Nephron (organoid): ENCODE measurements around the gene PSEN1.

Experiments
- H3K27ac Mint-ChIP-seq, 3 experiments: 2 replicates each; pipeline ENCODE4 v1.8.0; 2020; ENCODE audit warnings: mixed read lengths in 3 of 3, mild to moderate bottlenecking in 2 of 3, moderate library complexity in 1 of 3
- H3K27me3 Mint-ChIP-seq: 2 replicates; pipeline ENCODE4 v1.8.0; 2021; ENCODE audit warnings: low read depth, mild to moderate bottlenecking, moderate library complexity, mixed read lengths
- H3K36me3 Mint-ChIP-seq: 2 replicates; pipeline ENCODE4 v1.8.0; 2020; ENCODE audit warnings: low read depth, mixed read lengths
- H3K4me1 Mint-ChIP-seq: 2 replicates; pipeline ENCODE4 v1.8.0; 2020; ENCODE audit warnings: mixed read lengths
- H3K4me3 Mint-ChIP-seq, 3 experiments: 2 replicates each; pipeline ENCODE4 v1.8.0; 2020; ENCODE audit warnings: mild to moderate bottlenecking in 3 of 3, mixed read lengths in 3 of 3, moderate library complexity in 2 of 3
- H3K9me3 Mint-ChIP-seq: 2 replicates; pipeline ENCODE4 v1.8.0; 2020; ENCODE audit warnings: mixed read lengths
- TF ChIP-seq, protein P1 (sequence below), 3 experiments: fragments of 200-600 bp; sonication (generic); IDR thresholded peaks; one replicate each; pipeline ENCODE4 v1.5.0; 2021; ENCODE audit warnings: antibody characterized with exemption in 3 of 3; ENCODE audit not compliant: unreplicated experiment in 3 of 3

Gene PSEN1

DNA sequence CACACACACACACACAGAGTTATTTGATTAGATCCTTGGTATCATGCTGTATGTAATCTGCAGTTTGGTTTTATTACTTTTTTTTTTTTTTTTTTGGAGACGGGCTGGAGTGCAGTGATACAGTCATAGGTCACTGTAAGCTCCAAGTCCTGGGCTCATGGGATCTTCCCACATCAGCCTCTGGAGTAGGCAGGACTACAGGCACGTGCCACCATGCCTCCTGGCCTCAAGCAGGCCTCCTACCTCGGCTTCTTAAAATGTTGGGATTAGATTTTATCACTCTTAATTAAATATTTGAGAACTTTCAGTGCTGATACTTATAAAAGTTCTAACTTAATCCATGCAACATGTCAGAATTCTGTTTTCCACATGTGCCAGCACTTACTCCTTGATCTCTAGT lies 31.3 kb upstream of the PSEN1 start:
- Mint-ChIP-seq H3K27ac (no peak overlapping the region), H3K27me3 (no peaks in the 10 kb centered on the region), H3K4me1 (no peaks in the 10 kb centered on the region), H3K36me3 (peaks cover 81% of the 10 kb centered on the region), H3K9me3 (no peaks in the 10 kb centered on the region), H3K4me3 (no peak overlapping the region)
- TF ChIP-seq, protein P1, sequence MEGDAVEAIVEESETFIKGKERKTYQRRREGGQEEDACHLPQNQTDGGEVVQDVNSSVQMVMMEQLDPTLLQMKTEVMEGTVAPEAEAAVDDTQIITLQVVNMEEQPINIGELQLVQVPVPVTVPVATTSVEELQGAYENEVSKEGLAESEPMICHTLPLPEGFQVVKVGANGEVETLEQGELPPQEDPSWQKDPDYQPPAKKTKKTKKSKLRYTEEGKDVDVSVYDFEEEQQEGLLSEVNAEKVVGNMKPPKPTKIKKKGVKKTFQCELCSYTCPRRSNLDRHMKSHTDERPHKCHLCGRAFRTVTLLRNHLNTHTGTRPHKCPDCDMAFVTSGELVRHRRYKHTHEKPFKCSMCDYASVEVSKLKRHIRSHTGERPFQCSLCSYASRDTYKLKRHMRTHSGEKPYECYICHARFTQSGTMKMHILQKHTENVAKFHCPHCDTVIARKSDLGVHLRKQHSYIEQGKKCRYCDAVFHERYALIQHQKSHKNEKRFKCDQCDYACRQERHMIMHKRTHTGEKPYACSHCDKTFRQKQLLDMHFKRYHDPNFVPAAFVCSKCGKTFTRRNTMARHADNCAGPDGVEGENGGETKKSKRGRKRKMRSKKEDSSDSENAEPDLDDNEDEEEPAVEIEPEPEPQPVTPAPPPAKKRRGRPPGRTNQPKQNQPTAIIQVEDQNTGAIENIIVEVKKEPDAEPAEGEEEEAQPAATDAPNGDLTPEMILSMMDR (IDR thresholded peaks at IDR 0.05; ENCODE audit: unreplicated experiment in 3 of 3): no peak

DNA sequence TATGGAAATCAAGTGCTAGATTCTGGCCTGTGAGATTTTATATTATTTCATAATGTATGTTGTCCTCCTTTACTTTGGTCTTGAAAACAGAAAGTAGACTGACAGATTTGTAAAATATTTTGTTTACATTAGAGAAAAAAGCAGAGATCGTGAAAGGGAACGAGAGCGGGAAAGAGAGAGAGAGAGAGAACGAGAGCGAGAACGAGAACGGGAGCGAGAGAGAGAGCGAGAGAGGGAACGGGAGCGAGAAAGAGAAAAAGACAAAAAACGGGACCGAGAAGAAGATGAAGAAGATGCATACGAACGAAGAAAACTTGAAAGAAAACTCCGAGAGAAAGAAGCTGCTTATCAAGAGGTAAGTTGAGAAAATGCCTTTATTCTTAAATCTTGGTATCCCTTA lies 30.6 kb upstream of the PSEN1 start:
- TF ChIP-seq, protein P1 (IDR thresholded peaks at IDR 0.05; ENCODE audit: unreplicated experiment in 3 of 3): no peak
- Mint-ChIP-seq H3K9me3 (no peaks in the 10 kb centered on the region), H3K27ac (no peak overlapping the region), H3K27me3 (no peaks in the 10 kb centered on the region), H3K4me1 (no peaks in the 10 kb centered on the region), H3K36me3 (peaks cover 77% of the 10 kb centered on the region), H3K4me3 (no peak overlapping the region)

DNA sequence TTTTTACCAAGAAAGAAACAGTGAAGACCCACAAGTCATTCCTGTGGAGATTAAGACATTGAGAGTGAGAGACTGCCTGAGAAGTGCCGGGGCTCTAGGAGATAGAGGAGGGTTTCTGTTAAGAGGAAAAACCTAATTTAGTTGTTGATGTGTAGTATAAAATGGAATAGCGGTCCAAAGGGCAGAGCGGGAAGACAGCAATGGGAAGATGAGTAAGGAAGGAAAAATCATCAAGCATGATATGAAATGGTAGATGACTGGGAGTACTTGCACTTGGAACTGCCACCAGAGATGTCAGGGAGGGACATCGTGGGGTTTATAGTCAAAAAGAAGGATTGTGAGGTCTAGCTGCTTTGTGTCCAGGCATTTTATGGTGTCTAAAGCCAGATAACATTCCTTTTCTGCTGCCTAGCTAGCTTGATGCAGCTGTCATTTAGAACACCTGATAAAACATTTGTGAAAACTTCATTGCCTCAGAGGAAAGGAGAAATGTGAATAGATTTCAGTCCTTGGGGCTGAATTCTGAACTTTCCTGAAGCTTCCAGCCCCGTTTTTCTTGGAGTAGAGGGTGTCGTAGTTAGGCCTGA lies 20.1 kb upstream of the PSEN1 start:
- Mint-ChIP-seq H3K27ac (peak overlapping the region in 2 of 3 experiments; percentile 0 to 1), H3K4me3 (no peak overlapping the region), H3K4me1 (no peaks in the 10 kb centered on the region), H3K36me3 (peaks cover 67% of the 10 kb centered on the region), H3K9me3 (no peaks in the 10 kb centered on the region), H3K27me3 (no peaks in the 10 kb centered on the region)
- TF ChIP-seq, protein P1 (IDR thresholded peaks at IDR 0.05; ENCODE audit: unreplicated experiment in 3 of 3): no peak

DNA sequence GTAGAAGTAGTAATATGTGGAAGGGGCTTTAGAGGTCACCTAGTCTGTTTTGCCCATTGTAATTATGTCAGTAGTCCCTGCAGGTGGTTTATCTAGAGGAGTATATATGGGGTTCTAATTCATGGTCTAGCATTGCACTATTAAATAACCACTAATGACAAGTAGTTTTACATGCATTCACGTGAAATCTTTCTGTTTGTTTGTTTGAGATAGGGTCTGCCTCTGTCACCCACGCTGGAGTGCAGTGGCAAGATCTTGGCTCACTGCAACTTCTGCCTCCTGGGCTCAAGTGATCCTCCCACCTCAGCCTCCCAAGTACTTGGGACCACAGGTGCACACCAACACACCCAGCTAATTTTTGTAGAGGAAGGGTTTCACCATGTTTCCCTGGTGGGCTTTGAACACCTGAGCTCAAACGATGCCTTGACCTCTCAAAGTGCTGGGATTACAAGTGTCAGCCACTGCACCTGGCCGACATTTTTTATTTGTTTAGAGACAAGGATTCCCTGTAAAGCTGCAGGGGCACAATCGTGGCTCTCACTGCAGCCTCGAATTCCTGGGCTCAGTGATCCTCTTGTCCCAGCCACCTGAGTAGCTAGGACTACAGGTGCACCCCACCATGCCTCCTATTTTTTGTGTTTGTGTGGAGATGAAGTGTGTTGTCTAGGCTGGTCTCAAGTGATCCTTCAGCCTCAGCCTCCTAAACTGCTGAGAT lies 12.0 kb upstream of the PSEN1 start:
- Mint-ChIP-seq H3K36me3 (peaks cover 54% of the 10 kb centered on the region), H3K27ac (no peak overlapping the region), H3K4me3 (no peak overlapping the region), H3K9me3 (no peaks in the 10 kb centered on the region), H3K27me3 (no peaks in the 10 kb centered on the region), H3K4me1 (no peaks in the 10 kb centered on the region)
- TF ChIP-seq, protein P1 (IDR thresholded peaks at IDR 0.05; ENCODE audit: unreplicated experiment in 3 of 3): no peak

DNA sequence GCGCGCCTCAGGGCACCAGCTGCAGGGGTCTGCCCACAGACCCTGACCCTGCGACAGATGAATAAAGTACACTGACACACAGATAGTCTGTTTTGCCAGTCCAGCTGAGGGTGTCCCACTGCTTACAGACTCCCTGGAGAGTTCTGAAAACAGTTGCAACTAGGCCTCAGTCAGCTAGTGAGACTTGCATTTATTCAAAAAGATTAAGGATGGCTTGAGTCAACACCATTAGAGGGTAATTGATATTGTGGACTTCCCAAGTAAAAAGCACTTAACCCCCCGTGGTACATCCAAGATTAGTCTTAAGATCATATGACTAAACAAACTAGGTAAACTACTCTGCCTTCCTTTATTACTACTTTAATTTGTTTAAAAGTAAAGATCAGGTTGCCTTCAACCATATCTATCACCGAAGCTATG lies 11.1 kb upstream of the PSEN1 start:
- H3K36me3 Mint-ChIP-seq: peaks cover 45% of the 10 kb centered on the region
- peak overlapping the region in 1 of 3 experiments; percentile 18 for H3K27ac Mint-ChIP-seq
- TF ChIP-seq, protein P1 (IDR thresholded peaks at IDR 0.05; ENCODE audit: unreplicated experiment in 3 of 3): no peak
- no peaks in the 10 kb centered on the region for H3K4me1 Mint-ChIP-seq
- H3K27me3 Mint-ChIP-seq: no peaks in the 10 kb centered on the region
- H3K9me3 Mint-ChIP-seq: no peaks in the 10 kb centered on the region
- no peak overlapping the region for H3K4me3 Mint-ChIP-seq

DNA sequence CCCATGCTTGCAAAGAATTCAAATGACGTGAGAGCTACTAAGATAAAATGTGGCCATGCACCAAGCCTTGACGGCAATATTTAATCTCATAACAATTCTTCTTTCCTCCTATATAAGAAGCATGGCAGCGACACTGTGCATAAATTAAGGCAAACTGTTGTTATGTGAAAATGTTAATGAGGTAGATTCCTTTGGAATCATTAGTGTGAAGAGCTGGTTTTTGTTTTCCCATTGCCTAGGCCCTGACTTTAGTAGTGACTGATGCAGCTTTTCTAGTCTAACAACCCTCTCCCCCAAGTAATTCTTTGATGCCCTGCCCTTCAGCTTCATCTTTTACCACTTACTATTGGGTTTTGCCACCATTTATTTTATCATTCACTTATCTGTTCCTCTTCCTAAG lies 10.6 kb upstream of the PSEN1 start:
- Mint-ChIP-seq H3K9me3 (no peaks in the 10 kb centered on the region), H3K27me3 (no peaks in the 10 kb centered on the region), H3K27ac (peak overlapping the region in 1 of 3 experiments; percentile 18), H3K36me3 (peaks cover 42% of the 10 kb centered on the region), H3K4me1 (no peaks in the 10 kb centered on the region), H3K4me3 (no peak overlapping the region)
- TF ChIP-seq, protein P1 (IDR thresholded peaks at IDR 0.05; ENCODE audit: unreplicated experiment in 3 of 3): no peak
